ENCODE data around the gene DNM1.

The DNM1 gene

DNA sequence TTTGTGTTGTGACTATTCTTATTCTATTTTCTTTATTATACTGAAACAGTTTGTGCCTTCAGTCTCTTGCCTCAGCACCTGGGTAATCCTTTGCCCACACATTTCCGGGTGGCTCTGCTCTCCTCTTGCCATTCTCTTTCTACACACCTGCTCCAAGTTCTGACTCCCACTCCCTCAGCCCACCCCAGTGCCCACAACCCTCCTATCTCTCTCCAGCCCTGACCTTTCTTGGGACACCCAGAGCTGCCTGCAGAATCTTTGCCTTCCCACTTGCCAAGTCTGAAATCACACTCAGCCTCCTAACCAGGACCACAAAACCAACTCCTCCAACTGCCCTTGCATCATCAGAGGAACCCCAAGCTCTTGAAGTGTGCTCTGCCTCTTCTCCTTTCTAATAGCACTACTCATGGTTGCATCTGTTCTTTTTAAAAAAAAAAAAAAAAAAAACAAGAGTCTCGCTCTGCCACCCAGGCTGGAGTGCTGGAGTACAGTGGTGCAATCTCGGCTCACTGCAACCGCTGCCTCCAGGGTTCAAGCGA is 77.0 kb downstream of the DNM1 start:
- no peak for DNase-seq

GRCh38 chr9:128282500-128282899 is 79.3 kb downstream of the DNM1 start:
- DNase-seq: no peak

DNA sequence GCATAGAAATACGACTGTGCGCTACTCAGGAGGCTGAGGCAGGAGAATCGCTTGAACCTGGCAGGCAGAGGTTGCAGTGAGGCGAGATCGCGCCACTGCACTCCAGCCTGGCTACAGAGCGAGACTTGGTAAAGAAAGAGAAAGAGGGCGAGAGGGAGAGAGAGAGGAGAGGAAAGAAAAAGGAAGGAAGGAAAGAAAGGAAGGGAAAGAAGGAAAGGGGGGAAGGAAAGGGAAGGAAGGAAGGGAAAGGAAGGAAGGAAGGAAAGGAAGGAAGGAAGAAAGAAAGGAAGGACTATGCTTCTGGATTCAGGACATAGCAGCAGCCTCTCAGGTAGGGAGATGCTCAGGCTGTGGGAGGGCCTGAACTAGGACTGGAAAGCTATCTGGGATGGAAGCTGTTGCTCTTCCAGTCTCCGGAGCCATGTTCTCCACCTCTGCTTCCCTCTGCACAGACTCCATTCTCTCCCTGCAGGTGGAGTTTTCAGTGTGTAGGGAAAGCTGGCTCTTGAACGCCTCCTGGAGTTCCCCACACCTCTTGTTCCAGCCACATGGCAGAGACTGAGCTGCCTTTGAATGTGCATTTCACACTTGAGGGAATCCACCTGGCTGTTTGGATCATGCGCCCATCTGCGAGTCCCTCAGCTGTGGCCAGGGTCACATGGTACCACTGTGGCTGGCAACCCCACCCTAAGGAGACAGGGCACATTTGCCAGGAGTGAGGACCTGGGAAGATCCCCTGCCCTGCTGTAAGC is 82.0 kb downstream of the DNM1 start:
- no peak for DNase-seq

DNA sequence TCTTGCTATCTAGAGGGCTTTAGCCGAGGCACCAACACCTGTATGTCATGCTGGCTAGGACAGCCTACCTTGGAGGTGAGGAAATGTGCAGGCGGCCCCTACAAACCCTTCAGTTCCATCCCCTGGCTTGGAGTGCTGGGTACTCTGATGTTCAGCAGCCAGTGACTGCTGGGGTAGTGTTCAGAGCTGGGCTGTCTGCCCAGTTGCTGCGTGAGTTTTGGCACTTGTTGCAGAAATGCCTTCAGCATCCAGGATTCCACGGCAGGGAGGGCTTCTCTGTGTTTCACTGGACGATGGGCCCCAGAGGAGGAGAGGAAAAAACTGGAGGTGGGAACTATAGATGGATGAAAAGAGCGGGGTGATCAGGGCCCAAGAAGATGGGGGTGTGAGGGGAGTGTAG is 83.3 kb downstream of the DNM1 start:
- DNase-seq: no peak

- no peak for DNase-seq
Measured at GRCh38 chr9:128288273-128289004, 85.3 kb downstream of the DNM1 start.

- DNase-seq: no peak
Measured at GRCh38 chr9:128292009-128292408, 88.8 kb downstream of the DNM1 start.

DNA sequence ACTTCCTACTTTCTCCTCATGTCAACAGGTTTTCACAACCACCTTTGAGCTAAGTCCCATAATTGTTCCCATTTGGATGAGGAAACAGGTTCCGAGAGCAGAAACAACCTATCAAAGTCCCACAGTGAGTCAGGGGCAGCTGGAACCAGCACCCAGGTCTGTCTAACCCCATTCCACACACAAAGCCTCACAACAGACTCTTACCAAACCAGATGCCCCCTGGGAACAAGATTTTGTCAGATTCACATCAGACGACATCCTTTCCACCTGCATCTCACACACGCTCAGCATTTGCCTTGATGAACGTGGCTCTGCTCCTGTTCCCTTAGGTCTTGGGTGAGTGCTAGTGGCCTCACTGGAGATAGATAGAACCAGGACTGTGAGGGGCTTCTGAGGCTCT is 89.9 kb downstream of the DNM1 start:
- DNase-seq: no peak

DNA sequence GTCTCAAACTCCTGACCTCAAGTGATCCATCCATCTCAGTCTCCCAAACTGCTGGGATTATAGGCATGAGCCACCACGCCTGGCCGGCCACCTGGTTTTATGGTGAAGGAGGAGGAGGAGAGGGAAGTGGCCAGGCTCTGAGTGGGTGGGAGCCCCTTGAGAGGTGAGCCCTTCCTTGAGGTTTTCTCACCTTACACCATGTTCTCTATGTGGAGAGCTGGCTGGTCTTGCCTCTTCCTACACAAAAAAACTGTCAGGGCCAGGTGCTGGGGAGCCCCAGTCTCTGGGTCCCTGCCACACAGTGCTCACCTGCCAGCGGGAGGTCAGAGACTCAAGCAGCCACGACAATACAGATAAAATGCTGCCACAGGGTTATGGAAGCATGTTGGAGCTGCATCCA is 91.0 kb downstream of the DNM1 start:
- DNase-seq: no peak

DNA sequence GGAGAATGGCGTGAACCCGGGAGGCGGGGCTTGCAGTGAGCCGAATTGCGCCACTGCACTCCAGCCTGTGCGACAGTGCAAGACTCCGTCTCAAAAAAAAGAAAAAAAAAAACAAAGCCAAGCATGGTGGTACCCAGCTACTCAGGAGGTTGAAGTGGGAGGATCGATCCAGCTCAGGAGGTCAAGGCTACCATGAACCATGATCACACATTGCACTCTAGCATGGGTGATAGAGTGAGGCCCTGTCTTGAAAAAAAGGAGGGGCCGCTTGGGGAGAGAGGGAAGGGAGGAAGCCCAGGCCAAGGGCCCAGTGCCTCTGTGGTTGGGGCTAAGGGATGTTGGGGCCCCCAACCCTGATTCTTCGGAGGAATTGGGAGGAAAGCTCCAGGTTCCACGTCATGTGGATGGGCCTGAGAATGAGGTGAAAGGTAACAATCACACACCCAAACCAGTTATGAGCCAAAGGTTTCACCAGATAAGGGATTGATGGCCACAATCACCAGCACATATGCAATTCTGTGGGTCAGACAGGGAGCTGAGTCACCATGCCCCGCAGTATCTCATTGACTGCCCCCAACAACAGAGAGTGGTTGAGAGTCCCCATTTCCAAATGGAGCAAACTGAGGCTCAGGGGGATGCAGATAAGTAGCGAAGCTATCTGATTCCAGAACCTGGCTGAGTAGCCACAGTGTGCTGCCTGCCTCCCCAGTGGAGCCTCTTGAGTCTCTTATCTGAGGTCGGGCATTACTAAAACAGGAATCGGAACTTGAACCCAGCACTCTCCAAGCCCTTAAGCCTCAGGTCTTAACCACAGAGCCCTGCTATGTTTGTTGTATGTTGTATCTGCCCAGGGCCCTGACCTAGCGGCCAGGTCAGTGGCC is 93.4 kb downstream of the DNM1 start:
- DNase-seq: no peak

DNA sequence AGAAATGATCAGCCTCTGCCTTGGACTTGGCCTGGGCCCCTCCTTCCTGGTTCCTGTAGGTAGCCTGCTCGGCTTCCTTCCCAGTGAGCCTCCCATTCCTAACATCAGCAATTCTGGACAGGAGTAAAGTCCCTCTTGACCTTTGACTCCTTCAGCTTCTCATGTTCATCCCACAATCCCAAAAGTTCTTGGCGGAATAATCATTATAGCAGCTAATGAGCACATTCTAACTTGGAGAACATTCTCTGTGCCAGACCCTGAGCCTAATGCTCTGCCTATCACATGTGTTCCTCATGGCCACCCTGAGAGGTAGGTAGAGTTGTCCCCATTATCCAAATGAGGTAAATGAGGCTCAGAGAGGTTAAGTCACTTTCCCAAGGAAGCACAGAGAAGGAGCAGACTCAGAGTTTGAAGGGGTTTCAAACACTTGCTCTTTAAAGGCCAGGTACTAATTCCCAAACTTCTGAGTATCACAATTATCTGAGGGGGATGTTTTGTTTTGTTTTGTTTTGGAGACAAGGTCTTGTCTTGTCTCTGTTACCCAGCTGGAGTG is 94.1 kb downstream of the DNM1 start:
- no peak for DNase-seq

DNA sequence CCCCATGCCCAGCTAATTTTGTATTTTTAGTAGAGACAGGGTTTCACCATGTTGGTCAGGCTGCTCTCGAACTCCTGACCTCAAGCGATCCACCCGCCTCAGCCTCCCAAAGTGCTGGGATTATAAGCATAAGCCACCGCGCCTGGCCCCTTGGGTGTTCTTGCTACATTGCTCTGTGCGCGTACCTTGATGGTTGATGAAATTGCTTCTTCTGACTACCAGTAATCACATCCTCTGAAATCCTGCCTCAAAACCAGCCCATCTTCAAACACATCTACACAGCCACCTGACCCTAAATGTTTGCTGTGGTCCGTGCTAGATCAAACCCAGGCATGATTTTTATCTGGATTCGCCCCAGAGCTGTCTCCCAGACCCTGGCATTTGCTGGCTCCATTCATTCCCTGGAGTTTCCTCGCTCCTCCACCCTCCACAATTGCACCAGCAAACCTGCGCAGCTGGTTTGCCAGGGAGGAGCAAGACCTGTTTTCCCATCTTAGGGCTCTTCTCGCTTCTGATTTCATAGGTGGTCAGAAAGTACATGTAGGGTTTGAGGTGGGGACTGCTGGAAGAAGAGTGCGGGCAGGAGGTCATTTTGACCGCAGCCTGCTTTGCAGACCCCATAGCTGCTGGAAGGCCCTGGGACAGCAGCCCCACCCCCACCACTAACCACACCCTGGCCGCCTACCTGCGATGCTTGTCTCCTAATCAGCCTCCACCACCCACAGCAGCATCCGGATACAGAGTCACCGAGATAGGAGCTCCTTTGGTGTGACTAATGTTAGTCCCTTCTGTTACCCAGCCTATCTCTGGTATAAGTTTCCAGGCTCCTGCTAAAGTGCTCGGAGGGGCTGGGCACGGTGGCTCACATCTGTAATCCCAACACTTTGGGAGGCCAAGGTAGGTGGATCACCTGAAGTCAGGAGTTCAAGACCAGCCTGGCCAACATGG is 95.6 kb downstream of the DNM1 start:
- DNase-seq: no peak

GRCh38 chr9:128304136-128304970 is 101.2 kb downstream of the DNM1 start:
- no peak for DNase-seq
